ENCODE measurements around the gene WDCP.

WDCP gene

GRCh38 chr2:24073816-24074215, 26.6 kb upstream of the WDCP start:
- H3K36me3 ChIP-seq = peaks cover 47% of the 10 kb centered on the region
- TF ChIP-seq, protein P1, sequence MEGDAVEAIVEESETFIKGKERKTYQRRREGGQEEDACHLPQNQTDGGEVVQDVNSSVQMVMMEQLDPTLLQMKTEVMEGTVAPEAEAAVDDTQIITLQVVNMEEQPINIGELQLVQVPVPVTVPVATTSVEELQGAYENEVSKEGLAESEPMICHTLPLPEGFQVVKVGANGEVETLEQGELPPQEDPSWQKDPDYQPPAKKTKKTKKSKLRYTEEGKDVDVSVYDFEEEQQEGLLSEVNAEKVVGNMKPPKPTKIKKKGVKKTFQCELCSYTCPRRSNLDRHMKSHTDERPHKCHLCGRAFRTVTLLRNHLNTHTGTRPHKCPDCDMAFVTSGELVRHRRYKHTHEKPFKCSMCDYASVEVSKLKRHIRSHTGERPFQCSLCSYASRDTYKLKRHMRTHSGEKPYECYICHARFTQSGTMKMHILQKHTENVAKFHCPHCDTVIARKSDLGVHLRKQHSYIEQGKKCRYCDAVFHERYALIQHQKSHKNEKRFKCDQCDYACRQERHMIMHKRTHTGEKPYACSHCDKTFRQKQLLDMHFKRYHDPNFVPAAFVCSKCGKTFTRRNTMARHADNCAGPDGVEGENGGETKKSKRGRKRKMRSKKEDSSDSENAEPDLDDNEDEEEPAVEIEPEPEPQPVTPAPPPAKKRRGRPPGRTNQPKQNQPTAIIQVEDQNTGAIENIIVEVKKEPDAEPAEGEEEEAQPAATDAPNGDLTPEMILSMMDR (IDR thresholded peaks at IDR 0.05) = no peak

DNA sequence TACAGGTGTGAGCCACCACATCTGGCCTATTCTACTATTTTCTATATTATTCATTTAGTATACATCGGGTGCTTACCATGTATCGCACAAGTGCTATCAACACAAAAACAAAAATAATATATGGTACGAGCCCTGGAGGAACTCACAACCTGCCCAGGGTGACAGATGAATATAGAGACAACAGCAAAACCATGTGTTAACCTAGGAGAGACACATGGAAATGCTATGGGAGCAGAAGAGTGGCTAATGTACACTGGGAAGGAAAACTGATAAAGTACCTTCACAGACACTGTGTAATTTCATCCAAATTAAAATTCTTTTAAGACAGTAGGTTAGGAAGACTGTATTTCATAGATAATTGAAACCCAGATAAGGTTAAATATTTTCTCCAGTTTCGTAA, 25.1 kb upstream of the WDCP start:
- H3K27me3 ChIP-seq = no peaks in the 10 kb centered on the region
- no peak overlapping the region for H3K4me3 ChIP-seq (ENCODE audit: low read depth in 1 of 2, low read length in 1 of 2)
- peaks cover 22 to 31% of the 10 kb centered on the region in 2 experiments for H3K4me1 ChIP-seq (ENCODE audit: control insufficient read depth in 1 of 2, insufficient read depth in 1 of 2, low read depth in 1 of 2, low read length in 1 of 2)
- no peaks in the 10 kb centered on the region for H3K9me3 ChIP-seq
- H3K36me3 ChIP-seq = peaks cover 61% of the 10 kb centered on the region
- H3K27ac ChIP-seq = no peak overlapping the region
- TF ChIP-seq, protein P1 (IDR thresholded peaks at IDR 0.05) = no peak

More at GRCh38 chr2:24073816-24074215, 26.6 kb upstream of the WDCP start:
- Histone ChIP-seq H3K9me3 (no peaks in the 10 kb centered on the region), H3K4me1 (ENCODE audit: control insufficient read depth in 1 of 2, insufficient read depth in 1 of 2, low read depth in 1 of 2, low read length in 1 of 2) (peaks cover 37 to 45% of the 10 kb centered on the region in 2 experiments), H3K27ac (no peak overlapping the region), H3K4me3 (ENCODE audit: low read depth in 1 of 2, low read length in 1 of 2) (no peak overlapping the region), H3K27me3 (no peaks in the 10 kb centered on the region)

GRCh38 chr2:24065341-24065740, 18.1 kb upstream of the WDCP start:
- H3K27ac ChIP-seq = no peak overlapping the region
- TF ChIP-seq, protein P1 (IDR thresholded peaks at IDR 0.05) = no peak
- no peaks in the 10 kb centered on the region for H3K27me3 ChIP-seq
- no peaks in the 10 kb centered on the region for H3K9me3 ChIP-seq
- H3K4me1 ChIP-seq (ENCODE audit: control insufficient read depth in 1 of 2, insufficient read depth in 1 of 2, low read depth in 1 of 2, low read length in 1 of 2) = peaks cover 12 to 20% of the 10 kb centered on the region in 2 experiments
- peaks cover 44% of the 10 kb centered on the region for H3K36me3 ChIP-seq
- H3K4me3 ChIP-seq (ENCODE audit: low read depth in 1 of 2, low read length in 1 of 2) = no peak overlapping the region

DNA sequence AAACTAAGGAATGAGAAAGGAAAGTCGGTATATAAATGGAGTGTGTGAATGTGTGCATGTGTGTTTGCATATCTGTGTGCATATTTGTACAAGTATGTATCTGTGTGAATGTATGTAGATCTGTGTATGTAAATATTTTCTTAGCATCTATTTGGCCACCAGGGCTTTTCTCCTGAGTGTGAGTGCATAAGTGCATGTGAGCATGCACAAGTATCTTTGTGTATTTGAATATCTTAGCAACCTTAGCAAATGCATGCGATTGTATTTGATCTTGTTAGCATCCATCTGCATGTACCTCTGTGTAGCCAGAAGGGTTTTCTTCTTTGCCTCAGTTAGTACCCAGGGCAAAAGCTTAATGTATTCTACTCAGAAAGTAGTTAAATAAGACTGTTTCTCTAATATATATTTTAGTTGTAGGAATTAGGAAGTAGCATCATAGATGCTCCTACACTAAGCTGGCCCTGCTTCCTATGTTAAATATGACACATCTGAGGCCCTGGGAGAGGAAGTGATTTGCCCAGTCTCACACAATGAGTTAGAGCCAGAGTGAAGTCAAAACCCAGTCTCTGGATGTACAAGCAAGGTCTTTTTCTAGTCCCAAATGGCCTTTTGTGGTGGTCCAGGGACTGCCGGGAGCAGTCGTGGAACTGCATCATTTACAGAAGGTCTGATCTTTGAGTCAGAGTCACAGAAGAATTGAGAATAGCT, 11.5 kb upstream of the WDCP start:
- Histone ChIP-seq H3K9me3 (no peaks in the 10 kb centered on the region), H3K4me1 (ENCODE audit: control insufficient read depth in 1 of 2, insufficient read depth in 1 of 2, low read depth in 1 of 2, low read length in 1 of 2) (peaks cover 5 to 10% of the 10 kb centered on the region in 2 experiments), H3K27me3 (no peaks in the 10 kb centered on the region), H3K36me3 (no peaks in the 10 kb centered on the region), H3K4me3 (ENCODE audit: low read depth in 1 of 2, low read length in 1 of 2) (no peak overlapping the region), H3K27ac (no peak overlapping the region)
- TF ChIP-seq, protein P1 (IDR thresholded peaks at IDR 0.05) = no peak

DNA sequence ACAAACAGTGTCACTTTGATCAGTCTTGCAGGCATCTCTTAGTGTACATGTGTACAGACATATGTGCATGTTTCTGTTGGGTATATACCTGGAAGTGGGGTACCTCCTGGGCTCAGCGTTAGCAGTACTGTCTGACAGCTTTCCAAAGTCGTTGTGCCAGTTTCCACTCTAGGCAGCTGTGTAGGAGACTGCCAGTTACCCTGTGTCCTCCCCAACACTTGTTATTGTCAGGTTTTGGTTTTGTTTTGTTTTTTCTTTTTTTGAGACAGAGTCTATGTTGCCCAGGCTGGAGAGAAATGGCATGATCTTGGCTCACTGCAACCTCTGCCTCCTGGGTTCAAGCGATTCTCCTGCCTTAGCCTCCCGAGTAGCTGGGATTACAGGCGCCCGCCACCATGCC, 8.6 kb upstream of the WDCP start:
- peaks cover 4 to 5% of the 10 kb centered on the region in 2 experiments for H3K4me1 ChIP-seq (ENCODE audit: control insufficient read depth in 1 of 2, insufficient read depth in 1 of 2, low read depth in 1 of 2, low read length in 1 of 2)
- no peaks in the 10 kb centered on the region for H3K36me3 ChIP-seq
- peaks cover 23% of the 10 kb centered on the region for H3K27me3 ChIP-seq
- no peak overlapping the region for H3K4me3 ChIP-seq (ENCODE audit: low read depth in 1 of 2, low read length in 1 of 2)
- TF ChIP-seq, protein P1 (IDR thresholded peaks at IDR 0.05) = no peak
- H3K9me3 ChIP-seq = no peaks in the 10 kb centered on the region
- no peak overlapping the region for H3K27ac ChIP-seq
